Fibroblast of villous mesenchyme (primary cell): ENCODE results near the gene NHLRC1. TPM values are rescaled to one million over a fixed set of nuclear protein-coding genes. Genes with fewer than 3 reads are reported as not detected.

Source experiments
- DNase-seq: peaks from one replicate; pipeline ENCODE4 v3.0.0-alpha.2; 2010; ENCODE audit warnings: low read depth
- H3K4me3 ChIP-seq: 2 replicates; pipeline ENCODE4 v1.5.1; 2011; ENCODE audit warnings: low read depth, mild to moderate bottlenecking, low read length
- total RNA-seq: library from RNA; depleted of rRNA; stranded (reverse); fragments of >200 nt; gene quantifications from 2 replicates; pipeline ENCODE4 v1.2.3, GENCODE V29; 2012
- TF ChIP-seq, protein P1 (sequence below): IDR thresholded peaks from 2 replicates; pipeline ENCODE4 v1.5.1; 2012; ENCODE audit warnings: low read depth, mild to moderate bottlenecking, low read length; ENCODE audit not compliant: insufficient read depth

Gene NHLRC1
- total RNA-seq, 1 donor = 1.7 TPM

DNA sequence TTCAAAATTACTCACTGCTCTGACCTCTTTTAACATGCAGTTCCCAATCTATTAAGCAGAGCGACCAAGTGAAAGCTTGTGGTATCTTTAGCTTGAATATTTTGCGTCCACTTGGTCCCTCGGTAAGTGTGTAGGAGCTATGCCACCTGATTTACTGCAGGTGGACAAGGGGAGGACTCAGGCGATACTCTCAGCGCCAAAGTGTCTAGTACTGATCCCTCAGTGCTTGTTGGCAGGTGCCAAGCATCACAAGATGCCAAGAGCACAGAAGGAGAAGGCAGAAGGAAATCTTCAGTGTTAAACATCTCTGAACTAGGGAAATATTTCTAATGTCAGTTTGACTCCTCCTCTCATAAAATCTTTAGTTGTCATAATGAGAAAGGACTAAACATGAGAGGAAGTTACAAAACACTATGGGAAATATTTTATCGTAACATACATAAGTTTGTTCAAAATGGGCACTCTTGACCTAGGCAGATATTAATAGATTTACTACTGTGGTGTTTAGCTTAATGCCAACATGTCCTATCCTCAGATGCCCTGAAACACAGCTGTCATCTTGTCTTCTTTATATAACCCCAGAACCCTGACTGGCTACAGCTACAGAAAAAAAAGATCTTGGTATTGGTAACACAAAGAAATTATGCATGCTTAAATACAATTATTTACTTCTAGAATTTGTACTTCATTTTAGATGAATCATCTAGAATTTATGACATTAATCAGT is 19.5 kb downstream of the NHLRC1 start:
- TF ChIP-seq, protein P1, sequence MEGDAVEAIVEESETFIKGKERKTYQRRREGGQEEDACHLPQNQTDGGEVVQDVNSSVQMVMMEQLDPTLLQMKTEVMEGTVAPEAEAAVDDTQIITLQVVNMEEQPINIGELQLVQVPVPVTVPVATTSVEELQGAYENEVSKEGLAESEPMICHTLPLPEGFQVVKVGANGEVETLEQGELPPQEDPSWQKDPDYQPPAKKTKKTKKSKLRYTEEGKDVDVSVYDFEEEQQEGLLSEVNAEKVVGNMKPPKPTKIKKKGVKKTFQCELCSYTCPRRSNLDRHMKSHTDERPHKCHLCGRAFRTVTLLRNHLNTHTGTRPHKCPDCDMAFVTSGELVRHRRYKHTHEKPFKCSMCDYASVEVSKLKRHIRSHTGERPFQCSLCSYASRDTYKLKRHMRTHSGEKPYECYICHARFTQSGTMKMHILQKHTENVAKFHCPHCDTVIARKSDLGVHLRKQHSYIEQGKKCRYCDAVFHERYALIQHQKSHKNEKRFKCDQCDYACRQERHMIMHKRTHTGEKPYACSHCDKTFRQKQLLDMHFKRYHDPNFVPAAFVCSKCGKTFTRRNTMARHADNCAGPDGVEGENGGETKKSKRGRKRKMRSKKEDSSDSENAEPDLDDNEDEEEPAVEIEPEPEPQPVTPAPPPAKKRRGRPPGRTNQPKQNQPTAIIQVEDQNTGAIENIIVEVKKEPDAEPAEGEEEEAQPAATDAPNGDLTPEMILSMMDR = no peak
- no peak for DNase-seq
- no peak overlapping the region for H3K4me3 ChIP-seq

DNA sequence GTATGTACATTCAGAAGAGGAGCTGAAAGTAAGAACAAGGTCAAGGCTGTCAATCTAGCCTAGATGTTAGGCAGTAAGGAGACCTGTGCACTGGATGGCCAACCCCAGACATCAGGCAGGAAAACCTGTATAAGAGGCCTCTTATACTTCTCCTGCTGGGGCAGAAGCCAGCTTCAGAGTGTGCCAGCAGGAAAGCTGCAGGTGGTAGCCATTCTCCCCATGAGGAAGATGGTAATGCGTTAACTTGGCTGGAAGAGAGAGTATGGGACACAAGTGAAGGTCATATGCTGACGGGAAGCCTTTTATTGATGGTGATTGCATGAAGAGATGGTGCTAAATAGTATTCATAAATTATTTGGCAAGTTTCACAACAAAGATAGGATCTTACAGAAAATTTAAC is 20.6 kb downstream of the NHLRC1 start:
- TF ChIP-seq, protein P1 = no peak
- H3K4me3 ChIP-seq = no peak overlapping the region
- no peak for DNase-seq

DNA sequence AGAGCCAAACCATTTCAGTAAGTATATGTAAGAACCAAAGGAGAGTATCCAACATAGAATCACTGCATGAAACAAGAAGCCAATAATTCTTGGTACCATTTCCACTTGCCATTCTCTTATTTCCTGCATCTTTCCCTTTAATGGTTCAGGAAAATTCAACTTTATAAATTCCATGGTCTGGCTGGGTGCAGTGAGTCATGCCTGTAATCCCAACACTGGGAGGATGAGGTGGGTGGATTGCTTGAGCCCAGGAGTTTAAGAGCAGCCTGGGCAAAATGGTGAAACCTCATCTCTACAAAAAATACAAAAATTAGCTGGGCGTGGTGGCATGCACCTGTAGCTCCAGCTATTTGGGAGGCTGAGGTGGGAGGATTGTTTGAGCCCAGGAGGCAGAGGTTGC is 21.2 kb downstream of the NHLRC1 start:
- DNase-seq = no peak
- TF ChIP-seq, protein P1 = no peak

DNA sequence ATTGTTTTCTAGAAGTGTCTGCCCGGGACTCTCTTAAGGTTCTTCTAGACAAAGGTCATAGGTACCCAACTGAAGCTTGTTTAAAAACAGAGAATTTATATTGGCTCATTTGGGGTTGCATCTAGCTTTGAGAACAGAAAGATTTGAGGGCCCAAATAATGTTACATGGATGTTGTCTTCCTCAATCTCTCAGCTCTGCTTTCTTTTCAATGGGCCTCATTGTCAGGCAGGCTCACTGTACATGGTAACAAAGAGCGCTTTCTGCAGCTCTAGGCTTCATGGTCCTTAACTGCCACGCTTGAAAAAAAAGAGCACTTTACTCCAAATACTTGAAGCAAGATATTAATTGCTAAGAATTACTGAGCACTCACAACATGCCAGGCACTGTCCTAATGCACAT is 22.2 kb downstream of the NHLRC1 start:
- no peak overlapping the region for H3K4me3 ChIP-seq
- TF ChIP-seq, protein P1 = no peak
- no peak for DNase-seq

More for the DNA sequence above, 21.2 kb downstream of the NHLRC1 start:
- H3K4me3 ChIP-seq = no peak overlapping the region

DNA sequence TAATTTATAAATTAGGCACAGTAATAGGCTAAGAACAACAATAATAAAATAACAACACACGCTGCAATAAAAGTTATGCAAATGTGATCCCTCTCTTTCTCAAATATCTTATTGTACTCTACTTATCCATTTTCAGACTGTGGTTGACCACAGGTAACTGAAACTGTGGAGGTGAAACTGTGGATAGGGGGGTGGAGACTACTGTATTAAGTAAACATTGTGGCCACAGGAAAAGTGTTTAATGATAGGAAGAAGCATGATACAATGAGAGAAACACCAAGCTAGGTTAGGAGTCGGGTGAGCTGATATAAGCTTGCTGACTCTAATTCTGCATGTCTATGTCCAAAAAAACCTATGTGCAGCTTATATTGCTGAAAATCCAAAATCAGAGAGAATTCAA is 23.0 kb downstream of the NHLRC1 start:
- no peak for DNase-seq
- TF ChIP-seq, protein P1 = no peak
- no peak overlapping the region for H3K4me3 ChIP-seq

DNA sequence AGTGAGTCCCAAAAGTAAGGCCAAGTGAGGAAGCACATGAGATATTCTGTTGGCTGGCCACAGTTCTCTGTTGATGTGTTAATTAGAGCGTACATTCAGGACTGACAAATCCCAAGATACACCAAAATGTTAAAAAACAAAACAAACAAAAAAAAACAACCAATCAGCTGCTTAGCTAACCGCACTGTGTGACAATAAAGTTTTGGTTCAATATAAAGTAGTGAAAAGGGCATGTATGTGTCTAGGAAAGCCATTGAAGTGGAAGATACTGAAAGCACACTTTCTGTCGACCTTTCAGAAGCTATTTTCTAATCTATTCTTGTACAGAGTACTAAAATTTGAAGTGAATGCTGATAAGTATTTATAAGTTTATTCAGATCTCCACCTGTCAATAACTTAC is 26.1 kb downstream of the NHLRC1 start:
- H3K4me3 ChIP-seq = no peak overlapping the region
- TF ChIP-seq, protein P1 = no peak
- DNase-seq = no peak

DNA sequence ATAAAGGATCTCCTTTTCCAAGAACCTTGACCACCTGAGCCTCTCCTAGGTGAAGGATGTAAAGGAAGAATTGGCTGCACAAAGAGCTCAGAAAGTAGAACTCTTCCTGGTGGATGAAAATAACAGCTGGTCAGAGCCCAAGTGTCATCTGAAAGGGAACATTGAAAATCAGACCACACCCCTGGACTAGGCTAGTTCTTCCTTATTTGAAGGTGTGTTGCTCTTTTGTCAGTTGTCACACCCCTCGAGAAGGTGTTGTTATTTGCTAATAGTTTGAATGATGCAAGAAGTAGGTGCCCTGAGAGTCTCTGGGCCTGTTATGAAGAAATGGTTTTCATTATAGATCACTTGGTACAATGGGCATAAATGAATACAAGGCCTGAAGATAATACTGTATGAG is 31.1 kb downstream of the NHLRC1 start:
- DNase-seq = no peak
- TF ChIP-seq, protein P1 = no peak
- H3K4me3 ChIP-seq = no peak overlapping the region
